ENCODE results near the gene CHIC1.
"Not testable (repeated sequence)": the region's sequence is repeated elsewhere in the genome, so short reads cannot be mapped to it uniquely, and the experiment has no call there.

The CHIC1 gene

DNA sequence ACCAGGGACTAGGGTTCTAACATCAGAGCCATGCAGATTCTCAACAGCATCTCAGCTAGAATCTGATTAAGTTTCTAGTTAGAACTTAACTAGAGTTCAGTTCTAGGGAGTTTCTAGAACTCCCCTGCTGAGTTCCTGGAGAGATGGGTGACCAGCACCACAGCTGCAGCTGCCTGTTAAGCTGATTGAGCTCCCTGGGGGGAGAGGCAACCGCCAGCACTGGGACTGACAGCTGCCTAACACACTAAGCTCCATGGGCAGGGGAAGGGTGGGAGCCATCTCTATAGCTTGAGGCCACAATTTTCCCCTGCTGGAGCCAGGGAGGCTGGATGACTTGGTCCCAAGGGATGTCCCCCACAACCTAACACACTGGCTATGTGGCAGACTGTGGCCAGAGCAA lies 84.2 kb downstream of the CHIC1 start:
- H3K4me1 ChIP-seq (ENCODE audit: insufficient read depth, low read length) = no peaks in the 10 kb centered on the region
- H3K9me3 ChIP-seq (ENCODE audit: control insufficient read depth, insufficient read depth, low read length) = peaks cover 17% of the 10 kb centered on the region; the same call in 1 of the 2 replicates

GRCh38 chrX:73647632-73648322 lies 84.8 kb downstream of the CHIC1 start:
- Histone ChIP-seq H3K9ac (ENCODE audit: low read depth, low read length) (no peak overlapping the region), H3K4me1 (ENCODE audit: insufficient read depth, low read length) (no peaks in the 10 kb centered on the region), H3K36me3 (ENCODE audit: insufficient read depth, low read length) (no peaks in the 10 kb centered on the region; the same call in 1 of the 2 replicates), H3K9me3 (ENCODE audit: control insufficient read depth, insufficient read depth, low read length) (peaks cover 17% of the 10 kb centered on the region; the same call in 1 of the 2 replicates)

More for the DNA sequence above, 84.2 kb downstream of the CHIC1 start:
- Histone ChIP-seq H3K36me3 (ENCODE audit: insufficient read depth, low read length) (no peaks in the 10 kb centered on the region; the same call in 1 of the 2 replicates), H3K9ac (ENCODE audit: low read depth, low read length) (no peak overlapping the region)

DNA sequence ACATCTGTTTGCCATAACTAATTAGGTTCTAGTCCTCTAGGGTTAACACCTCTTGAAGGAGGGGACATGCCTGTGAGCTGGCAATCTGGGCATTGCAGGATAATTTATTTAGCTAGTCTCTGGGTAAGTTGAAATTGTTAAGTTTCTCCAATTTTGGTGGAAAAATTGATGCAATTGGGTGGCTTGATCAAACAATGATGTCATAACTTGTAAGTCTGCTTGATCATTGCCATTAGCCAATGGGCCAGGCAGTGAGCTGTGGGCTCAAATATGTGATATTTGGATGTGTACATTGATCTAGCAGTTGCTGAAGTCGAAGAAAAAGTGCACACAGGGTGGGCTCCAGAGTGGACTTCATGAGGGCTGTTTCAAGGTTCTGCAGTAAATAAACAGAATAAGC lies 98.3 kb downstream of the CHIC1 start:
- H3K36me3 ChIP-seq (ENCODE audit: insufficient read depth, low read length); H3K4me1 ChIP-seq (ENCODE audit: insufficient read depth, low read length); H3K9me3 ChIP-seq (ENCODE audit: control insufficient read depth, insufficient read depth, low read length): not testable (repeated sequence)

DNA sequence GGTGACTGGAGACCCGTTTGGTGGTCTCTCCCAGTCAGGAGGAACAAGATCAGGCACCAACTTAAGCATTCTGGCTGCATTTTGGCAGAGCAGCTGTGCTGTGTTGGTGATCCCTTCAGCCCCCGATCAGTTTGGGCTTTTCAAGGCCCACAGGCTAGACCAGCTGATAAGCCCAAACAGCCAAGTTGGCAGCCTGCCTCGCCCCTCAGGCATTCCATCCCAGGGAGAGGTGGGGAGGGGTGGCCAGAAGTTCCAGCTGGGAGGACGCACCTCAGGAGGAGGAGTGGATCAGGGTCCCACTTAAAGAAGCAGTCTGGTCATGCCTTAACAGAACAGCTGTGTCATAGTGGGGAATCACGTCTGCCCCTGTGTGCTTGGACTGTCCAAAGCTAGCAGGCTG lies 105.8 kb downstream of the CHIC1 start:
- H3K36me3 ChIP-seq (ENCODE audit: insufficient read depth, low read length) = no peaks in the 10 kb centered on the region
- peaks cover 4% of the 10 kb centered on the region; the same call in 1 of the 2 replicates for H3K9me3 ChIP-seq (ENCODE audit: control insufficient read depth, insufficient read depth, low read length)
- no peak overlapping the region for H3K9ac ChIP-seq (ENCODE audit: low read depth, low read length)
- H3K4me1 ChIP-seq (ENCODE audit: insufficient read depth, low read length) = no peaks in the 10 kb centered on the region

More for the DNA sequence above, 98.3 kb downstream of the CHIC1 start:
- H3K9ac ChIP-seq (ENCODE audit: low read depth, low read length) = not testable (repeated sequence)

DNA sequence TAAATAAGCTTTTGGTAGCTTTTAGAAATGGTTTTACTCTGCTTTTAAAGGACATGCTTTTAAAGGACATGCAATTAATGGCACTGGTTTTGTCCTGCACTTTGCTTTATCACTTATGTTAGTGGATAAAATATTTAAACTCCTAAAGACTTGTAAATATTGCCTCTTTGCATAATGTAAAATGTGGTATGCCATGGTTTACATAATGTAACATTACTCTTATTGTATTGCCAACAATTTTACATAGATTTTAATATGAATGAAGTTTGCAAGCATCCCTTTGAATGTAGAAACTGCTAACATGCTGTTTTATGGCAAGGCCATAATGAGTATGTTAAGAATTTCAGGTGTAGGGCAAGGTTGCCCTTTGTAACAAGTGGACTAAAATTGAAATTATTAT lies 118.4 kb downstream of the CHIC1 start:
- H3K4me1 ChIP-seq (ENCODE audit: insufficient read depth, low read length) = peaks cover 22% of the 10 kb centered on the region; the same call in 1 of the 2 replicates
- H3K36me3 ChIP-seq (ENCODE audit: insufficient read depth, low read length) = no peaks in the 10 kb centered on the region
- H3K9ac ChIP-seq (ENCODE audit: low read depth, low read length) = no peak overlapping the region
- H3K9me3 ChIP-seq (ENCODE audit: control insufficient read depth, insufficient read depth, low read length) = peaks cover 8% of the 10 kb centered on the region; the same call in 1 of the 2 replicates

GRCh38 chrX:73683236-73683859 lies 120.4 kb downstream of the CHIC1 start:
- H3K9me3 ChIP-seq (ENCODE audit: control insufficient read depth, insufficient read depth, low read length) = 0 out of 2 replicates have a peak, but pooled peaks cover 2% of the 10 kb centered on the region
- no peaks in the 10 kb centered on the region for H3K36me3 ChIP-seq (ENCODE audit: insufficient read depth, low read length)
- no peak overlapping the region for H3K9ac ChIP-seq (ENCODE audit: low read depth, low read length)
- H3K4me1 ChIP-seq (ENCODE audit: insufficient read depth, low read length) = peaks cover 22% of the 10 kb centered on the region; the same call in 1 of the 2 replicates

DNA sequence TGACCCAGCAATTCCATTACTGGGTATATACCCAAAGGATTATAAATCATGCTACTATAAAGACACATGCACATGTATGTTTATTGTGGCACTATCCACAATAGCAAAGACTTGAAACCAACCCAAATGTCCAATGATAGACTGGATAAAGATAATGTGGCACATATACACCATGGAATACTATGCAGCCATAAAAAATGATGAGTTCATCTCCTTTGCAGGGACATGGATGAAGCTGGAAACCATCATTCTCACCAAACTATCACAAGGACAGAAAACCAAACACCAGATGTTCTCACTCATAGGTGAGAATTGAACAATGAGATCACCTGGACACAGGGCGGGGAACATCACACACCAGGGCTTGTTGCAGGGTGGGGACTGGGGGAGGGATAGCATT lies 144.0 kb downstream of the CHIC1 start:
- H3K9ac ChIP-seq (ENCODE audit: low read depth, low read length); H3K36me3 ChIP-seq (ENCODE audit: insufficient read depth, low read length); H3K4me1 ChIP-seq (ENCODE audit: insufficient read depth, low read length); H3K9me3 ChIP-seq (ENCODE audit: control insufficient read depth, insufficient read depth, low read length): not testable (repeated sequence)

GRCh38 chrX:73728602-73729001 lies 165.6 kb downstream of the CHIC1 start:
- H3K36me3 ChIP-seq (ENCODE audit: insufficient read depth, low read length) = no peaks in the 10 kb centered on the region
- no peak overlapping the region for H3K9ac ChIP-seq (ENCODE audit: low read depth, low read length)
- H3K9me3 ChIP-seq (ENCODE audit: control insufficient read depth, insufficient read depth, low read length) = no peaks in the 10 kb centered on the region; the same call in none of the 2 replicates
- H3K4me1 ChIP-seq (ENCODE audit: insufficient read depth, low read length) = peaks cover 6% of the 10 kb centered on the region; the same call in 1 of the 2 replicates
